HG02678 (cell line): ENCODE measurements around the gene SPTBN4.
"Not testable (repeated sequence)": the region's sequence is repeated elsewhere in the genome, so short reads cannot be mapped to it uniquely, and the experiment has no call there.

ENCODE experiments used
- ATAC-seq: cut with Tn5 transposase; IDR thresholded peaks from one replicate; pipeline ENCODE4 v1.9.1; 2021; ENCODE audit warnings: mild to moderate bottlenecking, moderate library complexity; ENCODE audit not compliant: unreplicated experiment

SPTBN4 gene

DNA sequence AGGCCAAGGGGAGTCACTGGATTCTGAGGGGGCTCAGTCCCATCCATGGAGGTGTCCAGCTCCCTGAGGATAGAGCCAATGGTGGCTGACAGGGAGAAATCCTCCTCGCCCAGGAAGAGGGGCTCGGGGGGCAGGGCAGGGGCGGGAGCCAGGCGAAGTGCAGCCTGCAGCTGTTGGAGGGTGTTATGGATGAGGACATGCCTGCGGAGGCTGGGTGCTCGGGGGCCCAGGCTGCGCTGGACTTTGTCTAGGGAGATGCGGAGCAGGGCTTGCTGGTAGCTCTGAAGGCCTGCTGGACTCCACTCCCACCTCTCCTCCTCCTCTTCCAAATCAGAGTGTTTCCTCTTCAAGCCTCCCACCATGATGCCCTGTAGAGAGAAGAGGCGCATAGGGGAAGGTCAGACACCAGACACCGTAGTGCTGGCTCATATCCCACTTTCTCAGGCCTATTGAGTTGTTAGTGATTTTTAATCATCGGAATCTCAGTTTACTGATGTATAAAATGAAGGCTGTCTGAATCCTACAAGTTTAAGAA, 25.0 kb upstream of the SPTBN4 start:
- no peak for ATAC-seq

DNA sequence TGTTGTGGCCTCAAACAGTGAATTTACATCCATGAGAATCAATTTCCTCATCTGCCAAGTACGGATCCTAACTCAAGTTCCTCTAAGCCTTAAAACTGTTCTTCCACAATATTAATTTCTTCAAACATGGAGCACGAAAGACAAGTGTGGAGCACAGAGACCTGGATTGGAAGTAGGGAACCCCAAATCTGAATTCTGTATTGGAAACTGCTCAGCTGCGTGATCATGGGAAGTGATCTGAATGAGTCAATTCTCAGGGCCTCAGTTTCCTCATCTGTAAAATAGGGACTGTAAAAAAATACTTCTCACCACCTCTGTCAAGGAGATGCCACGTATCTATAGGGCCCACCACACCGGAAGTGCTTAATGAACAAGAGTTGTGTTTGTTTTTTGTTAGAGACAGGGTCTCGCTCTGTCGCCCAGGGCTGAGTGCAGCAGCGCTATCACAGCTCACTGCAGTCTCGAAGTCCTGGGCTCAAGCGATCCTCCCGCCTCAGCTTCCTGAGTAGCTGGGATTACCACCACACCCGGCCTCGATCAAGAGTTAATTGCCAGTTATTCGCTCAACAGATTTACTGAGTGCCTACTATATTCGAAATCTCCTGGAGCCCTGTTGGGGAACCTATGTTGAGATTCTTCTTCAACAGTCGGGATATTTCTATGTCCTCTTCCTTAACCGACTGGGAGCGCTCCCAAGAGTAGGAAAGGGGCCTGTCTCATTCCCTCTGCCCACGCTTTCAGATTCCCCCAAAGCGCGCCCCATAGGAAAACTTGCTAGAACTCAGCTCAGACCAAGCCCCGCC, 24.3 kb upstream of the SPTBN4 start:
- no peak for ATAC-seq

DNA sequence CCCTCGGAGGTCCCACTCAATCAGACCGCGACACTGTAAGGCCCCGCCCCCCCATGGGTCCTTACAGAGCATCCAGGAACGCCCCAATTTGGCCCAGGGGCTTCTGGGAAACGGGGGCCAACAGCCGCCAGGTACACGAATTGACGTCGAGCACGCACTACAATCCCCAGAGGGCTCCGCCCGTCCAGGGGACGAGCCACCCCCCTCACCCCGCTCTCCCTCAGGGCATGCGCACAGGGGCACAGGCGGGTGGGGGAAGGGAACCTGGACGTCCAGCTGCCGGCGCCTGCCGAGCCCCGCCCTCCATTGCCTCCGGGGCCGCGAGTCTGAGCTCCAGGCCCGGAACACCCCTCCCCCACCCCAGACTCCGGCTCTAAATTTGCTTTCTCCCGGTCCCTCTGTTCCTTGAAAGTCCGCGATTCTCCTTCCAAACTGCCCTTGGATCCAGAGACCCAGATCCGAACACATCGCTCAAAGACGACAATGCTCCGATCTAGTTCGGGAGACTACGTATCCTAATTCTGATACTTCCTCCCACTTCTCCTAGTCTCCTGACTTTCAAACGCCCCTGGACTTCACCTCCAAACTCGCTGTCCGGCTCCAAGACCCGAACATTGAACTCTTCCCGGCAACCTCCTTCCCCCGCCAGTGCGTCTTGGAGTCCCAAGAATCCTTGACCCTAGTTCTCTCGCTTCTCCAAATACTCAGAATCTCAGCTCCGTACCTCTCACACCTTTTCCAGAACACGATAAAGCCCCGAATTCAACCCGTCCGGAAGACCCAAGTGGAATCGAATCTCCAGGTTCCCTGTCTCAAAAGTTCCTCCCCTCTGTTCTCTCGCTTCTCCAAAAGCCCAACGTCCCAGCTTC, 23.4 kb upstream of the SPTBN4 start:
- ATAC-seq: peak; percentile 68

DNA sequence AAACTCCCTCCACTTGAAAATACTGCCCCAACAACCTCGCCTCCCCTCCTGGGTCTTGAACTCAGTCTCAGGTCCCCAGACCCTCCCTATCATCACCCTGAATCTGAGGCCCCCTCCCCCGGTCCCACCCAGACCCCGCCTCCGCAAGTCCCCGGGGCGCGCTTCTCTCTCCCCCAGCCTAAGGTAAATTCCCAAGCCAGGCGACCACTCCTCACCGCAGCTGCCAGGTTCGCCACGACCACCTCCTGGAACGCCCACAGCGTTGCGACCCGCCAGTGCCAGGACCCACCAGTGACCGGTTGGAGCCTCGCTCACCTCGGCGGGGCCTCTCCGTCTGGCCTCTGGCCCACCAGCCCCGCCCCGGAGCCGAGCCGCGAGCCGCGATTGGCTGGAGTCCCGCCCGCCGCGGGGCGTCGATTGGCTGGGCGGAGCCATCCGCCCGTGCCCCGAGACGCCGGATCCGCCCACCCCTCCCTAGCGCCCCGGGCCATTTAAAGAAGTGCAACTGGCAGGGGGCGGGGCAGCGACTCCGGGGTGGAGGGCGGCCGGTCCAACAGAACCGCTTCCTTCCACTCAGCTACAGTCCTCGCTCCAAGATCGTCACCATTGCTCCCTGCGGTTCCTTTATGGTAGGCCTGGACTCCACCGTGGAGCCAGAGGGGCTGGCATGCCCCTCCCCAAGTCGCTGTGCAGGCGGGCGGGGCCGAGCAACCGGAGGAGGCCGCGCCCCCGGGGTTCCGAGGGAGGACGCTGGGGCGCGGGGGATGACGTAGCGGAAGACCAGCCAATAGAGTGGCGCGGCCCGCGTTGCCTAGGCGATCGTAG, 22.6 kb upstream of the SPTBN4 start, which contains the start of gene SERTAD3:
Gene SERTAD3 (minus strand): TSS at position 336 of the 825 bp plus-strand sequence. CDS start 2,255 bp downstream, outside the sequence.
- peak; percentile 70 for ATAC-seq

DNA sequence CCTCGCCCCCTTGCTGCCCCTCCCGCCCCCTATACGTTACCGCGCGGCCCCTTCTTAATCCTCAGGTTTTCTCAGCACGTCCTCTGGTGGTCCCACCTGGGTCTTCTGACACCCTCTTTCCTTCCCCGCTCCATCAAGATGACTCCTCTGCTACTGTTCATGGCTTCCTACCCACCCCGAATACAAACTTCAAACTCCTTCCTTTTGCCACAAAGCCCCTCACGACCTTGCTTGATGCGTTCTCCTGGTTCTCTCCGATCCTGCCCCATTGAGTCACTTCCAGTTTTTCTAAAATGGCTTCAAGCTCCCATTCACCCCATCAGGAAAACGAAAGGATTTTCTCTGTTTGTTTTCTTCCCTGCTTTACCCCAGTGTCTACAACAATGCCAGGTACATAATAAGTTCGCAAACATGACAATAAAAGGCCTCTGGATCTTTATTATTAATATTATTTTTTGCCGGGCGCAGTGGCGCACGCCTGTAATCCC, 21.9 kb upstream of the SPTBN4 start:
- no peak for ATAC-seq

DNA sequence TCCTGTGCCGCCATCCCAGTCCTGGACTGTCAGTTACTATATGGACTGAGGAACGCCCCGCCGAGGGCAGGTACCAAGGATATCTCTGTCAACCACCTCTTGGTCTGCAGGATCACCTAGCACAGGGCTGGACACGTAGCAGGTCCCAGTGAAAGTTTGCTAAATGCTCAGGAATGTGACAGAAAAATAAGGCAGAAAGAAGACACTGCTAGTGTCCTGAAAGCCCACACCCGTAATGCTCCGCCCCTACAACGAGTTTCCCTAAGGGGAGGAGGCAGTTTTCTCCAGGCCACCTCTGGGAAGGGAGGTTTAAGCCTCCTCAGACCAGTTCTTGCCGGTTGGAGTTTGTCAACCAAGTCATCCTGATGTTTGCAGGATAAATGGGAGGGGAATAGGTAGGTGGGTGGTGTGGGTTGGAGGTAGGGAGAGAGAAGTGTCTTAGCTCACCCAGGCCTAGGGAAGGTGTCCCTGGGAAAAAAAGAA, 21.0 kb upstream of the SPTBN4 start:
- no peak for ATAC-seq

DNA sequence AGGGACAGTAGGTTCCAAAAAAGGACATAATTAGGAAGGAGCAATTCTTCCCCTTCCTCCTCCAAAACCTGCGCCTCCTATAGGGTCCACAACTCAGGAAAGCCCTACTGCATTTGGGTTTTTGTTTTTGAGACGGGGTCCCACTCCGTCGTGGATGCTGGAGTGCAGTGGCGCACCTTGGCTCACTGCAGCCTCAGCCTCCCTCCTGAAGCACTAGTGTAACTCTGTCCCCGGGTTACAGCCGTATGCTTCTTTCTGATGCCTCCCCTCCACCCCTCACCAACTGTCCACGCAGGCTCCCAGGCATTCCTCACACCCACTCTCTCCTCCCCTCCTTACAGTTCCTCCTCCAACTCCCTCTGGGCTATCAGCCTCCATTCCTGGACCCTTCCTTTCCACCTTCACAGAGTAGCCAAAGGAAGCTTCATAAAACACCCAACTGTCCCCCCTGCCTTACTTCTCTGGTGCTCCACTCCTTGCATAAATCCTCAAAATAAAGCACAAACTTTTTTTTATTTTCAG, 20.5 kb upstream of the SPTBN4 start:
- ATAC-seq: no peak

DNA sequence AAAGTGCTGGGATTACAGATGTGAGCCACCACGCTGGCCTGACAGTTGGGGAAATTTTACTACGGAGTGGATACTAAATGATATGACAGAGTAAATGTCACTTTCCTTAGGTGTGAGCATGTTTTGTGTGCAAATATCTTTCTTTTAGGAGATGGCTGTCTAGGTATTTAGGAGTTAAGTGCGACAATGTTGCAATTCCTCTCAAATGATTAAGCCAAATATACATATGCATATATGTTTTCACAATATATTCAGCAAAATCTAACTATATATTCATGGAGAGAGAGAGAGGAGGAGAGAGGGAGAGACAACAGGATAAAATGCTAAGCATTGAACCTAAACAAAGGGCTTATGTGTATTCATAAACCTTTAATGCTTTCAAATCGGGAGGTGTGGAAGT, 17.3 kb upstream of the SPTBN4 start:
- ATAC-seq: no peak

DNA sequence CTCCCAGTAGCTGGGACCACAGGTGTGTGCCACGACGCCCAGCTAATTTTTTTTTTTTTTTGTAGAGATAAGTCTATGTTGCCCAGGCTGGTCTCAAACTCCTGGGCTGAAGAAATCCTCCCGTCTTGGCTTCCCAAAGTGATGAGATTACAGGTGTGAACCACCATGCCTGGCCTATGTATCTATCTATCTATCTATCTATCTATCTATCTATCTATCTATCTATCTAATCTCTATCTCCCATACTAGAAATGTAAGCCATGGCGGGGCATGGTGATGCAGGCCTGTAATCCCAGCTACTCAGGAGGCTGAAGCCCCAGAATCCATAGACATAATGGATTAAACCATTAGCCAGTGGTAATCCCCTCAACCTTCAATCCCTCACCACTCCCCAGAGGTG, 16.1 kb upstream of the SPTBN4 start:
- no peak for ATAC-seq

DNA sequence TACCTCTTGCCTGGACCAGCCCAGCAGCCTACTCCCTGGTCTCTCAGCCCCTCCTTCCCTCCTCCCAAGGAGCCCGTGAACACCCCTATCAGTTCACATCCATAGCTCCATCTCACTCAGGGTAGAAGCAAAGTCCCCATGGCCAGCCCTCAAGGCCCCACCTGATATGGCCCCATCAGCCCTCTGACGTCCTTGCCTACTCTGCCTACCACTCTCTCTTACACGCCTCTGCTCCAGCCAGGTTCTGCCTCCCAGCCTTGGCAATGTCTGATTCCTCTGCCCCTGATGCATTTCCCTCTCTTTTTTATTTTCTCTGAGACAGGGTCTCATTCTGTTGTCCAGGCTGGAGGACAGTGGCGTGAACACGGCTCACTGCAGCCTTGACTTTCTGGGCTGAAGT, 14.8 kb upstream of the SPTBN4 start:
- no peak for ATAC-seq

DNA sequence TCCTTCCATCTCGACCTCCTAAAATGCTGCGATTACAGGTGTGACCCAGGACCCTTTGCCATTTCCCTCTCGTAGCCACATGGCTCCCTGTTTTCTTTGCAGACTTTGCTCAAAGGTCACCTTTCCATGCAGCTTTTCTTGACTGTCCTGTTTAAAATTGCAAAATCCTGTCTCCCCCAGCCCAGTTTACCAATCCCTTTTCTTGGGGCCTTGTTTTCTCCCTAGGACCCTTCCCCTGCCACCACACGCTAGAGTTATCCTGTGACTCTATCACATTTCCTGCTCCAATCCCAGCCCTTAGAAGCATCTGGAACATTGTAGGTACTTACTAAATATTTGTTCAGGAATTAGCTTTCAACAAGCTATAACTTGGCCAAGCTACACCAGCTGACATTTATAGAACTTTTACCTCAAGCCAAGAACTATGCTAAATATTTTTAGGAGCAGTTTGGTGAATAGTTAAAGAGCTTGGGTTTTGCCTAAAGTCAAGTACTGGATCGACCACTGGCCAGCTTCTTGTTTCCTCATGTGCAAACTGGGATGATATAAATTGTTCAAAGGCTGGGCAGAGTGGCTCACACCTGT, 13.6 kb upstream of the SPTBN4 start:
- no peak for ATAC-seq

DNA sequence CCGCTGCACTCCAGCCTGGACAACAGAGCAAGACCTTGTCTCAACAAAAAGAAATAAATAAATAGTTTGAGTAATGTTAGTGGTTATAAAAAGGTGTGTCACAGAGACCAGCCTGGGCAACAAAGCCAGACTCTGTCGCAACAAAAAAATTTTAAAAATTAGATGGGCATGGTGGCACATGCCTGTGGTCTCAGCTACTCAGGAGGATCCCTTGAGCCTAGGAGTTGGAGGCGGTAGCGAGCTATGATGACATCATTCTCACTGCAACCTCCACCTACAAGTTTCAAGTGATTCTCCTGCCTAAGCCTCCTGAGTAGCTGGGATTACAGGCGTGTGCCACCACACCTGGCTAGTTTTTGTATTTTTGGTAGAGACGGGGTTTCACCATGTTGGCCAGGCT, 12.9 kb upstream of the SPTBN4 start:
- not testable (repeated sequence) for ATAC-seq

DNA sequence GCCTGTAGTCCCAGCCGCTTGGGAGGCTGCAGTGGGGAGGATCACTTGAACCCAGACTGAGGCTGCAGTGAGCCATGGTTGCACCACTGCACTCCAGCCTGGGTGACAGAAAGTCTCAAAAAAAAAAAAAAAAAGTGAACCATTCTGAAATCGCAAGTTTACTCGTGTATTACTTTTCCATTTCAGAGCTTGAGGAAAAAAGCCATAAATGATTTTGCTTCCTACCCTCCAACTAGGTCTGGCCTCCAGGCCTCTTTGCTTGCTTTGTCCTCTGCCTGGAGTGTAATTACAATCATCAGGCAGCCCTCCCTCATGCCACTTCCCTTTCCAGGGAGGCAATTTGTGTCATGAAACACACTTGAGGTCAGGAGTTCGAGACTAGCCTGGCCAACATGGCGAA, 9.8 kb upstream of the SPTBN4 start:
- ATAC-seq: no peak

DNA sequence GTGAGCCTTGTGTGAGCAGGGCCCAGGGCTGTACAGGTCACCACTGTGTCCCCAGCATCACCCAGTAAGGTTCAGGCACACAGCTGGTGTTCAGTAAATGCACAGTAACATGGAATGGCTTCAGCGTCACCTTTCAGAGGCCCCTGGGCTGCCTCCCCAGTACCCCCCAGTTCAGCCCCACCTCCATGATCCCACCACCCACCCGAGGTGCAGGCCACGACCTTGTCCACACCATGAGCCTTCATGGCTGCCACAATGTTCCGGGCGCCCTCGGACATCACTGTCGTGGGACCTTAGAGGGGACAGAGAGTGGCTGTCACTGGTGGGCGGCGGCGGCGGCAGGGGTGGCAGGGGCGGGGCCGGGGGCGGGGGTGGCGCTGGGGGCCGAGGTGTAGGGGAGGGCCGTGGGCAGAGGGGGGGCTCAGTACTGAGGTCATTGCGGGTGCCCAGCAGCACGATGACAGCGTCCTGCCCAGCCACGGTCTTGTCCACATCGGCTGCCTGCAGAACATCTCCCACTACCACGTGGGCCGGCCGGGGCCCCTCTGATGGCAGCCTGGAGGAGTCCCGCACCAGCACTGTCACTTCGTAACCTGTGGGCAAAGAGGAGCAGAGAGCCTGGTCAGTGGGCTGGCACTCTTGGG, 8.7 kb upstream of the SPTBN4 start:
- ATAC-seq: no peak

DNA sequence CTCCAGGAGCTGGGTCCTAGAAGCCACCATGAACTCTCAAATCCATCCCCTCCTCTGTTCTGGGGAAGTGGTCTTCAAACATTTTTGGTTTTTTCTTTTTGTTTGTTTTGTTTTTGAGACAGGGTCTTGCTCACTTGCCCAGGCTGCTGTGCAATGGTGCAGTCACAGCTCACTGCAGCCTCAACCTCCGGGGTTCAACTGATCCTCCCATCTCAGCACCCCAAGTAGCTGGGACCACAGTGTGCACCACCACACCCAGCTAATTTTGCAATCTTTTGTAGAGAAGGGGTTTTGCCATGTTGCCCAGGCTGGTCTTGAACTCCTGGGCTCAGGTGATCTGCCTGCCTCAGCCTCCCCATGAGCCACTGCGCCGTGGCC, 8.2 kb upstream of the SPTBN4 start:
- no peak for ATAC-seq

DNA sequence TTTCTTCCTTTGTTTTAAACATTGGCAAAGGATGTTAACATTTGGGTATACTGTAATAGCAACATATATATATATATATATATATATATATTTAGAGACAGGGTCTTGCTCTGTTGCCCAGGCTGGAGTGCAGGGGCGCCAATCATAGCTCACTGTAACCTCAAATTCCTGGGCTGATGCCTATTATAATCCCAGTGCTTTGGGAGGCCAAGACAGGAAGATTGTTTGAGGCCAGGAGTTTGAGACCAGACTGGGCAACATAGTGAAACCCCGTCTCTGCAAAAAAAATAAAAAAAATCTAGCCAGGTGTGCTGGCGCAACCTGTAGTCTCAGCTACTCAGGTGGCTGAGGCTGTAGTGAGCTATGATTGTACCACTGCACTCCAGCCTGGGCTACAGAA, 6.6 kb upstream of the SPTBN4 start:
- ATAC-seq: no peak

DNA sequence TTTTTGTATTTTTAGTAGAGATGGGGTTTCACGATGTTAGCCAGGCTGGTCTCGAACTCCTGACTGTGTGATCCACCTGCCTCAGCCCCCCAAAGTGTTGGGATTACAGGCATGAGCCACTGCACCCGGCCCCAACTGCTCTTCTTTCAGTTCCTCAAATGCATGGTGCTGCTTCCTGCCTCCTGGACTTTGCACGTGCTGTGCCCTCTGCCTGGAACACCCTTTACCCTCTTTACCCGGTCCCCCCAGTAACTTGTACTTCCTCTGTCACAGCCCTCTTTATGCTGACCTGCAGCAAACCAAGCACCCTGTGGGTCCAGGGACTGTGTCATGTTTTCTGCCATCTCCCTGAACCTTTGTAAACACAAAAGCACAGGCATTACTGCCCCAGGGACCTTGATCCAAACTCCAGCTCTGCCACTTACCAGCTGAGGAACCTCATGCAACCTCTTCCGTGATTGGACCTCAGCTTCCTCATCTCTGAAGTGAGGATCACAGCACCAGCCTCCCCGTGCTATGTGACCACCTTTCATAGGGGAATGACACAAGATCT, 5.1 kb upstream of the SPTBN4 start:
- no peak for ATAC-seq

DNA sequence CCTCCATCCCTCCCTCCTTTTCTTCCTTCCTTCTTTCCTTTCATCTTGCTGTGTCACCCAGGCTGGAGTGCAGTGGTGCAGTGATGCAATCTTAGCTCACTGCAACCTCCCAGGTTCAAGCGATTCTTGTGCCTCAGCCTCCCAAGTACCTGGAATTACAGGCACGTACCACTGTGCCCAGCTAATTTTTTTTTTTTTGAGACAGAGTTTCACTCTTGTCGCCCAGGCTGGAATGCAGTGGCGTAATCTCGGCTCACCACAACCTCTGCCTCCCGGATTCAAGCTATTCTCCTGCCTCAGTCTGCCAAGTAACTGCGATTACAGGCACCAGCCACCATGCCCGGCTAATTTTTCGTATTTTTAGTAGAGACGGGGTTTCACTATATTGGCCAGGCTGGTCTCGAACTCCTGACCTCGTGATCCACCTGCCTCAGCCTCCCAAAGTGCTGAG, 3.2 kb upstream of the SPTBN4 start:
- not testable (repeated sequence) for ATAC-seq
